ENCODE data around the gene DCC.

- TF ChIP-seq CTCF (conservative IDR thresholded peaks at IDR 0.05) (no peak), EZH2 (IDR thresholded peaks at IDR 0.05; ENCODE audit: low read depth) (no peak)
Measured at GRCh38 chr18:53421869-53422268, 1081.9 kb downstream of the DCC start.

All from PC-9 (cell line).